ENCODE results near the gene TMEM106C. TPM values are rescaled to one million over a fixed set of nuclear protein-coding genes. Genes with fewer than 3 reads are reported as not detected.

Gene TMEM106C
- polyA plus RNA-seq, 1 experiment, result 217 TPM

GRCh38 chr12:47973870-47974269 lies 10.5 kb downstream of the TMEM106C start:
- CTCF ChIA-PET, result interaction anchor here (2.1 kb wide), 1 partner anchor 11 kb away, joined by 6 read pairs; the partner anchor contains the start of gene TMEM106C
- Histone ChIP-seq H3K27me3 (ENCODE audit: control insufficient read depth, insufficient read depth, low read length) (peaks cover 2% of the 10 kb centered on the region; the same call in 1 of the 2 replicates), H3K4me3 (ENCODE audit: low read depth, low read length) (no peak overlapping the region), H3K36me3 (ENCODE audit: control insufficient read depth, insufficient read depth, low read length) (0 out of 2 replicates have a peak, but pooled peaks cover under 1% of the 10 kb centered on the region)
- DNase-seq (ENCODE audit: low read depth), result no peak
- TF ChIP-seq, protein P1, sequence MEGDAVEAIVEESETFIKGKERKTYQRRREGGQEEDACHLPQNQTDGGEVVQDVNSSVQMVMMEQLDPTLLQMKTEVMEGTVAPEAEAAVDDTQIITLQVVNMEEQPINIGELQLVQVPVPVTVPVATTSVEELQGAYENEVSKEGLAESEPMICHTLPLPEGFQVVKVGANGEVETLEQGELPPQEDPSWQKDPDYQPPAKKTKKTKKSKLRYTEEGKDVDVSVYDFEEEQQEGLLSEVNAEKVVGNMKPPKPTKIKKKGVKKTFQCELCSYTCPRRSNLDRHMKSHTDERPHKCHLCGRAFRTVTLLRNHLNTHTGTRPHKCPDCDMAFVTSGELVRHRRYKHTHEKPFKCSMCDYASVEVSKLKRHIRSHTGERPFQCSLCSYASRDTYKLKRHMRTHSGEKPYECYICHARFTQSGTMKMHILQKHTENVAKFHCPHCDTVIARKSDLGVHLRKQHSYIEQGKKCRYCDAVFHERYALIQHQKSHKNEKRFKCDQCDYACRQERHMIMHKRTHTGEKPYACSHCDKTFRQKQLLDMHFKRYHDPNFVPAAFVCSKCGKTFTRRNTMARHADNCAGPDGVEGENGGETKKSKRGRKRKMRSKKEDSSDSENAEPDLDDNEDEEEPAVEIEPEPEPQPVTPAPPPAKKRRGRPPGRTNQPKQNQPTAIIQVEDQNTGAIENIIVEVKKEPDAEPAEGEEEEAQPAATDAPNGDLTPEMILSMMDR (IDR thresholded peaks at IDR 0.05; ENCODE audit: insufficient read depth, low read depth, low read length), result no peak
- POLR2A ChIA-PET, result no interaction called here

GRCh38 chr12:47975036-47975620 lies 11.7 kb downstream of the TMEM106C start:
- no peaks in the 10 kb centered on the region for H3K36me3 ChIP-seq (ENCODE audit: control insufficient read depth, insufficient read depth, low read length)
- no peak overlapping the region for H3K4me3 ChIP-seq (ENCODE audit: low read depth, low read length)
- TF ChIP-seq, protein P1 (IDR thresholded peaks at IDR 0.05; ENCODE audit: insufficient read depth, low read depth, low read length), result no peak
- H3K27me3 ChIP-seq (ENCODE audit: control insufficient read depth, insufficient read depth, low read length), result peaks cover 3% of the 10 kb centered on the region
- ChIA-PET CTCF (interaction anchor here (2.1 kb wide), 1 partner anchor 12 kb away, joined by 6 read pairs; the partner anchor contains the start of gene TMEM106C), POLR2A (no interaction called here)
- no peak for DNase-seq (ENCODE audit: low read depth)

GRCh38 chr12:47975816-47976215 lies 12.4 kb downstream of the TMEM106C start:
- Histone ChIP-seq H3K4me3 (ENCODE audit: low read depth, low read length) (no peak overlapping the region), H3K36me3 (ENCODE audit: control insufficient read depth, insufficient read depth, low read length) (no peaks in the 10 kb centered on the region), H3K27me3 (ENCODE audit: control insufficient read depth, insufficient read depth, low read length) (peaks cover 6% of the 10 kb centered on the region)
- no peak for DNase-seq (ENCODE audit: low read depth)
- CTCF ChIA-PET, result interaction anchor here (1.7 kb wide), 1 partner anchor 13 kb away, joined by 7 read pairs; the partner anchor contains the start of gene TMEM106C
- TF ChIP-seq, protein P1 (IDR thresholded peaks at IDR 0.05; ENCODE audit: insufficient read depth, low read depth, low read length), result no peak
- POLR2A ChIA-PET, result no interaction called here

DNA sequence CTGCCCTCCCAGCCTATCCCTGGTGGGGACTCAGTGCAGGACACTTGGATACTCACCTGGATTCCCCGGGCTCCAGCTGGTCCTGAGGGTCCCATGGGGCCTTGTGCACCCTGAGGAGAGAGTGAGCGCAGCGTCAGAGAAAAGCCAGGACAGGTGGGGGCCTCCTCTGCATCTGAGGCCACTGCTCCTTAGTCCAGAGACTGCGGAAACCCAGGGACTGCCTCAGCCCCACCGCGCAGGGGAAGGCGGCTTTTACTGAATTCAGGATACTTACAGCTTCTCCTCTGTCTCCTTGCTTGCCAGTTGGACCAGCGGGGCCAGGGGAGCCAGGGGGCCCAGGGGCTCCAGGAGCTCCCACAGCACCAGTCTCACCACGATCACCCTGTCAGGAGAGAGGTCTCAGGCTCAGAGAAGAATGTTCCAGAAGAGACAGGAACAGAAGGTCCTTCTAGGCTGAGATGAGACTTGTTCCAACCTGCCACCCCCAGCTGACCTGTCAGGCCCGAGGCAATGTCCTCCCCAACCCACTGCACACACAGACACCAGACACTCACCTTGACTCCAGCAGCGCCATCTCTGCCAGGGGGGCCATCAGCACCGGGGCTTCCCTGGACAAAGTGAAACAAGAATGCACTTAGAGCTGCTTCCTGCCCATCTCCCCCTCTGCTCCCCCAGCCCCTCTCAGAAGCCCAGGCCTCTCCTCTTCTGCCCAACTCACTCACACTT lies 13.8 kb downstream of the TMEM106C start:
- POLR2A ChIA-PET, result no interaction called here
- Histone ChIP-seq H3K36me3 (ENCODE audit: control insufficient read depth, insufficient read depth, low read length) (no peaks in the 10 kb centered on the region), H3K4me3 (ENCODE audit: low read depth, low read length) (no peak overlapping the region), H3K27me3 (ENCODE audit: control insufficient read depth, insufficient read depth, low read length) (peaks cover 9% of the 10 kb centered on the region)
- no peak for DNase-seq (ENCODE audit: low read depth)
- CTCF ChIA-PET, result interaction anchor here (1.7 kb wide), 1 partner anchor 14 kb away, joined by 7 read pairs; the partner anchor contains the start of gene TMEM106C
- TF ChIP-seq, protein P1 (IDR thresholded peaks at IDR 0.05; ENCODE audit: insufficient read depth, low read depth, low read length), result no peak

Measured in BJ (cell line).